GM21515 (cell line): Measurements from ENCODE around the gene RAB3C.

Source experiments
- ATAC-seq: cut with Tn5 transposase; IDR thresholded peaks from one replicate; pipeline ENCODE4 v1.9.1; 2021; ENCODE audit not compliant: unreplicated experiment

RAB3C gene

GRCh38 chr5:58860680-58861079 is 277.8 kb downstream of the RAB3C start:
- no peak for ATAC-seq

DNA sequence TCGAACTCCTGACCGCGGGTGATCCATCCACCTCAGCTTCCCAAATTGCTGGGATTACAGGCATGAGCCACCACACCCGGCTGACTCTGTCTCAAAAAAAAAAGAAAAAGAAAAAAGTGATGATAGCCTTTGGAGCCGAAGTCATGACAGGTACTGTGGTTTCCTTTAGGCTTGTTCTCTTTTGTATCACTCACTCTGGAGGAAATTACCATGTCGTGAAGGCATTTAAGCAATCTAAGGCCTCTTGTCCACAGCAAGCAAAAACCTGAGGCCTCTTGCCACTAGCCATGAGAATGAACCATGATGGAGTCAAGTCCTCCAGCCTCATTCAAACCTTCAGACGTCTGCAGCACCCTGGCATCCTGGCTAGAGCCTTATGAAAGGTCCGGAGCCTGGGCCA is 286.1 kb downstream of the RAB3C start:
- no peak for ATAC-seq

GRCh38 chr5:58871648-58872242 is 288.9 kb downstream of the RAB3C start:
- ATAC-seq = no peak

DNA sequence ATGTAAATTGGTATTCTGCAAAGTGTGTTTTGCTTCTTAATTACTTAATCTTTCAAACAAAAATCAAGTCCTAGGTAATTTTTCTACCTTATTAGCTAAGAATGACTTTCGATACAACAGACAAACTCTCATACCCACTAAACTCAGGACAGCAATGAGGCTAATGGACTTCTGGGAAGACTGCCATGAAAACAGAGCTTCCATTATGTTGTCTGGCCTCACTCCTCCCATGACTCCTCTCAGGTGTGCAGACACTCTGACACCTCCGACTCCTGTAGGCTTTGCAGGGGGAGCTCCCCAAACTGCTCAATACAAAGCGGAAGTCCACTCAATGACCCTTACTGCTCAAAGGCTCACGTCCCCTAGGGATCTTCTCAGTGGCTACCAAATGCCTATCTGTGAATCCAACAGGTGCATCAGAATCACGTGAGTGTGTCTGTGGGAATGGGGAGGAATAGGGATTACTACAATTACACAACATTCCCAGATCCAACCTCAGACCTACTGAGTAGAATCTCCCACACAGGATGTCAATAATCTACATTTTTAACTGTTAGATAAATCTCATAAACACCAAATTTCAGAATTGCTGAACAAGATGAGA is 289.9 kb downstream of the RAB3C start:
- no peak for ATAC-seq

- no peak for ATAC-seq
Measured at GRCh38 chr5:58875599-58875998, 292.7 kb downstream of the RAB3C start.

DNA sequence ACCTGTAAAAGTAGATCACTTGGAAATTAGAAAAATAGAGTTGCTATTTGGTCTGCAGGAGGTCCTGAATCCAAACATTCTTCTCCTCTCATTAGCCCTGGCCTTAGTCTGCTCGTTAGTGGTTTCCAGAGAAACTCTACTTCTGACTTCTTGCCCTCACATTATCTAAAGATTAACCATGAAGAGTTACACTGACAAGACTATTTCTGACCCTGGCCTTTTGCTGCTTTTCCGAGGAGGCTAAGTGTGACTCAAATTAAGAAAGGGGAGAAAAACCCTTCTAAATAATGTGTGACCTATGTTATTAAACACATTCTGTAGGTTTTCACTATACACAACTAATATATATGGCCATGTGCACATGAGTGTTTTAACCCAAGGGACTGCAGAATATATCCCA is 302.4 kb downstream of the RAB3C start:
- no peak for ATAC-seq

DNA sequence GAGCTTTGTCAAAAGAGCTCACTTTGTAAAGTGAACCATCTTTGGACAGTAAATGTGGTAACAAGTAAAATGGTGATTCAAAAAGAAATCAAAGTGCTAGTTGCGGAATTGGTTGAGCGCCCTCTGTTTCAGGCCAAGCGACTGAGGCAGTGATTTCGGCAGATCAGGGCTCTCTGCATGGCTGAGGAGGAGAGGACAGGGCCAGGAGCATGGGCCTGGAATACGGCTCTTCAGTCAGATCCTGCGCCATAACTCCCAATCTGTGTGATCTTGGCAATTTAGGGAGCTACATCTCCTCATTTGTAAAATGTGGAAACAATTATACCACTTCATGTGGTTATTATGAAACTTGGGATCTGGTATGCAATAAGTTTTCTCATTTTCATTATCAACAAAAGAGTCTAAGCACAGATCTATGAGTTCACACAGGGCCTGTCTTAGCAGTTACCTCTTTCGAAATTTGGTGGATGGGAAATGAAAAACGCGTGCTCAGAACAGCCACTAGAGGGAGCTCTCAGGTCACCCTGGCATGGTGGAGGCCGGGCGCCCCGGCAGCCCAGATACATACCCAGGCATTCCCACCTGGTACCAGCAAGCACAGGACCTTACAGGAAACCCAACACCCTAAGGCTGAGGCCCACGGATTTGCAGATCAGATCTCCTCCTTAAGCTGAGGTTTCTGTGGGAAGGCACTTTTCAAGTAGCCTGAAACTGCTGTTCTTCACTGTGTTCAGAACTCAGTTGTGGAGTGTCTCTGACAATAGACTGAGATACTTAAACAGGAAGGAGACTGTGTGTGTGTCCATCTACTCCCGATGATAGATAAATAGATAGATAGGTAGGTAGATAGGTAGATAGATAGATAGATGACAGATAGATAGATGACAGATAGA is 303.7 kb downstream of the RAB3C start:
- ATAC-seq = peak; percentile 81

DNA sequence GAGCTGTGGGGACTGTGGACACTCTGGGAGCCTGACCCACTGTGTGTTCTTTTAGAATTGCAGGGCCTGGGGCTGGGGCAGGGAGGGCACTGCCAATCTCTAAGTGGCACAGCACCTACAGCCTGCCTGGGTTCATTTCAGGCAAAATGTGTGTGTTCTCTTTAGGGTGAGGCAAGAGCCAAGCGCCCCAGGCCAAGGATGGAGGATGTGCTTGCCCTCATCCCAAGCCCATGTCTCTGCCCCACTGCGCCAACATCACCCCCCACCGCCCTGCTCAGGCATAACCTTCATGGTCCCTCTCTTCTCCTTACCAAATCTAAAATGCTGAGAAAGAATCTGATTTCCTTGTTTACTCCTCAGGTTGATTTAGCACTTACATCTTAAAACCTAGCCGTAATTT is 304.4 kb downstream of the RAB3C start:
- ATAC-seq = no peak

DNA sequence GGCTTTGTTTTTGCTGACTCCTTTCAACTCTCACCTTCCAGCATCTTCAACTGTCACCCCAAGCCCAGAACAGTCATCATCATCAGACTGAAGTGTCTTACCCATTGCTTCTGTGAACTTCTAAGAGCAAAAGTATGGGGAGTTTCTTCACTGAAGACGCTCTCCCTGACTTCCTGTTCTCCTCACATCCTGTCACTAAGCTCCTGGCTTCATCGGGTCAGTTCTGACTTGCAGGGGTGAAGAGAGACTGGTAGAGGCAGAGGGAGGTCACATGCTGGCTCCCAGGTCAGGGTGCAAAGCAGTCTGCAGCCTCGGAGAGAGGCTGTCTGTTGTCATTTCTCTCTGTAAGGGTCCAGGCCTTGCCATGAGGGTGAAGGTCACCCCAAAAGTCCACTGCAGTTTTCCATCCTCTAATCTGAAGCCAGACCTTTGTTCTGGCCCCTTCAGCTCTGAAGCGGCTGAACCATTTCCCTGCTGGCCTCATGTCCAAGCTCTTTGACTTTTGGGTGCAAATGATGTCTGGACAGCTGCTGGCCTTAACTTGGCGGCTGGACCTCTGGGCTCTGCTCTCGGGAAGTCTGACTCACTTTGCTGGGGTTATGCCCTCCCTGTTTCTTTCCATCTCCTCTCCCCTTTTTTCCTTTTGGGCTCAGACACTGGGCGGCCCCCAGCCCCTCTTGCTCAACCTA is 305.0 kb downstream of the RAB3C start:
- no peak for ATAC-seq

- no peak for ATAC-seq
Measured at GRCh38 chr5:58890265-58890664, 307.4 kb downstream of the RAB3C start.

DNA sequence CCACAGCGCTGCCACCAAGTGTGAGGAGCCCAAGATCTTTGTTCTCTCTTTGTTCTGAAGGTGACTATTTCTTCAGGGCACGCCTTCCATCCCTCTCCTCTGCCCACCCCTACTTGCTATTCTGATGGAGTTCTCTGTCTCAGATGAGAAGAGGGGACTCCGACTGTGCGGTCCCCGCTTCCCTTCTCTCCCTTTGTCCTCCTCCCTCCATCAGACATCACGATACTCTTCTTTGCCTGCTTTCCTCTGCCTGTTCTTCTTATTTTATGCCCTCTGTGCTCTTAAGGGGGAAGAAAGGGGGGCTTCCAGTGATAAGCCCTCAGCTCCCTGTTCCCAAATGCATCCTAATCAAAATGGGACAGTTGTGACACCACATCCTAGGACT is 307.8 kb downstream of the RAB3C start:
- ATAC-seq = no peak

DNA sequence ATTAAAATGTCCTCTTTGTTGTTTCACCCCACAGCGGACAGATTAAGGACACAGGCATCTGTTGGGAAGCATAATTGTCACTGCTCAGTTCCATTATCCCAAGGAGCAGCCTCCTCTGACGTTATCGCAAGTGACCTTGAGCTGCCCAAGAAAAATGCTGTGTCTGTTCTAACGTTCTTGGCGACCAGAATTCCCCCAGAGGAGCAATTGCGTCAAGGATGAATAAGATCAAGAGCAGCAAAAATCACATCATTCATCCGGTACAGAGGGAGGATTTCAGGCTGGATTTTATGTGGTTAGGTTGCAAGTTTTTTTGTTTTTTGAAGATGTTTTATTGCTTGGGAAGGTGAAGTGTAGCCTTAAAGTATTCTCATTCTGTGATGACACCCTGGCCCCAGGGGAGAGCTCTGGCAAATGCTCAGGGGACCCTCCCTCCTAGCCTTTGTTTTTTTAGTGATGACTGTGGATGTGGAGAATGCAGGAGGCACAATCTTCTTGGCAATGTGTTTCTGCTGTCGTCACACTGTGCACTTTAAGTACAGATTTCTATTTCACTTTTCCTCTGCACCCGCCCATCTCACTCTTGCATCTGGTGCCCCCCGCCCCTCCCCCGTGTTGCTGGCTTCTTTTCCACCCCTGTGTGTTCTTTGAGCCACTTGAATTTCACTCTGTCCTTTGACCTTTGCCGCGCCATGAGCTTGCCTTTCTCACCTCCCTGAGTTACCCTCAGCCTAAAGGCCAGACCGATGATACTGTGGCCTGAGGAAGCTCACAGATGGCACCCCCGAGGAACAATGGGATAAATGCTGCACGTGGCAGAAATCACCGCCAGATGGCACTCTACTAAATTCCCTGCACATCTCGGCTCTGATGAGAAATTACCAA is 308.5 kb downstream of the RAB3C start:
- no peak for ATAC-seq

GRCh38 chr5:58891971-58892343 is 309.1 kb downstream of the RAB3C start:
- no peak for ATAC-seq

GRCh38 chr5:58893551-58893950 is 310.7 kb downstream of the RAB3C start:
- ATAC-seq = no peak

GRCh38 chr5:58898006-58898405 is 315.1 kb downstream of the RAB3C start:
- ATAC-seq = no peak

DNA sequence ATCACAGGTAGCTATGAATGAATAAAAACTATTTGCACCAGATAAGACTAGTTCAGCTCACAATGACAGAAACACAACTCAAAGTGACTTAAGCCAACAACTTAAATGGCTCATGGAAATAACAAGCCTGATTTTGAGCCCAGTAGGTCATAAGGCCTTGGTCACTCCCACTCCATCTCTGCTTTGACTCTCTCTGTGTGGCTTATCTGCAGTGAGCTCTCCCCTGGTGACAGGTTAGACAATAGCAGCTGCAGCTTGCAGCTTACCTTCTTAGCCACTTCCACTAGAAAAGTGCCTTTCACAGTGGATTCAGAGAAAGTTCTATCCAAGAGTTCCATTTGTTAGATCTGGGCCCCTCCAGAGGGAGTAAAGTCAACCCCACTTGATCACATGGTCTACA is 315.7 kb downstream of the RAB3C start:
- no peak for ATAC-seq

DNA sequence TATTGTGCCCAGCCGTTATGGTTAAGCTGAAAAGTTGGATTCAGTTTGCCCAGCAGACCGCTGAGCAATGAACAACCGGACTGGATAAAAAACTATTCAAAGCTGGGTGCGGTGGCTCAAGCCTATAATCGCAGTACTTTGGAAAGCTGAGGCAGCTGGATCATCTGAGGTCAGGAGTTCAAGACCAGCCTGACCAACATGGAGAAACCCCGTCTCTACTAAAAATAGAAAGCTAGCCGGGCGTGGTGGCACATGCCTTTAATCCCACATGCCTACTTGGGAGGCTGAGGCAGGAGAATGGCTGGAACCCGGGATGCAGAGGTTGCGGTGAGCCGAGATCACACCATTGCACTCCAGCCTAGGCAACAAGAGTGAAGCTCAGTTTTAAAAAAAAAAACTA is 318.4 kb downstream of the RAB3C start:
- ATAC-seq = no peak

GRCh38 chr5:58902305-58902704 is 319.4 kb downstream of the RAB3C start:
- ATAC-seq = no peak

GRCh38 chr5:58902765-58903164 is 319.9 kb downstream of the RAB3C start:
- ATAC-seq = no peak

- ATAC-seq = no peak
Measured at GRCh38 chr5:58904737-58905136, 321.9 kb downstream of the RAB3C start.

GRCh38 chr5:58905944-58906343 is 323.1 kb downstream of the RAB3C start:
- ATAC-seq = no peak
